ENCODE results near the gene MIPEP.

Gene MIPEP

GRCh38 chr13:23810685-23811240 is 78.4 kb downstream of the MIPEP start:
- no peak for DNase-seq (ENCODE audit: low read depth in 2 of 2)

GRCh38 chr13:23808803-23809202 is 80.4 kb downstream of the MIPEP start:
- no peak for DNase-seq (ENCODE audit: low read depth in 2 of 2)

GRCh38 chr13:23806874-23807526 is 82.2 kb downstream of the MIPEP start:
- DNase-seq (ENCODE audit: low read depth in 2 of 2), result no peak

- DNase-seq (ENCODE audit: low read depth in 2 of 2), result no peak
These were observed 83.4 kb downstream of the MIPEP start for GRCh38 chr13:23805821-23806220.

- no peak for DNase-seq (ENCODE audit: low read depth in 2 of 2)
These were observed 84.1 kb downstream of the MIPEP start for GRCh38 chr13:23805122-23805521.

GRCh38 chr13:23804166-23804565 is 85.0 kb downstream of the MIPEP start:
- DNase-seq (ENCODE audit: low read depth in 2 of 2), result no peak

GRCh38 chr13:23801141-23801540 is 88.1 kb downstream of the MIPEP start:
- DNase-seq (ENCODE audit: low read depth in 2 of 2), result no peak

- no peak for DNase-seq (ENCODE audit: low read depth in 2 of 2)
These were observed 89.3 kb downstream of the MIPEP start for GRCh38 chr13:23799945-23800344.

GRCh38 chr13:23797276-23797903 is 91.8 kb downstream of the MIPEP start:
- no peak for DNase-seq (ENCODE audit: low read depth in 2 of 2)

GRCh38 chr13:23796551-23796950 is 92.6 kb downstream of the MIPEP start:
- no peak for DNase-seq (ENCODE audit: low read depth in 2 of 2)

- DNase-seq (ENCODE audit: low read depth in 2 of 2), result no peak
These were observed 94.7 kb downstream of the MIPEP start for GRCh38 chr13:23794267-23795161.

GRCh38 chr13:23793711-23794110 is 95.5 kb downstream of the MIPEP start:
- no peak for DNase-seq (ENCODE audit: low read depth in 2 of 2)

- no peak for DNase-seq (ENCODE audit: low read depth in 2 of 2)
These were observed 96.5 kb downstream of the MIPEP start for GRCh38 chr13:23792680-23793079.

GRCh38 chr13:23790577-23791170 is 98.5 kb downstream of the MIPEP start:
- DNase-seq (ENCODE audit: low read depth in 2 of 2), result no peak

- DNase-seq (ENCODE audit: low read depth in 2 of 2), result no peak
These were observed 99.4 kb downstream of the MIPEP start for GRCh38 chr13:23789576-23790346.

- no peak for DNase-seq (ENCODE audit: low read depth in 2 of 2)
These were observed 100.7 kb downstream of the MIPEP start for GRCh38 chr13:23788459-23788858.

GRCh38 chr13:23787464-23787863 is 101.7 kb downstream of the MIPEP start:
- DNase-seq (ENCODE audit: low read depth in 2 of 2), result no peak

GRCh38 chr13:23786607-23787006 is 102.6 kb downstream of the MIPEP start:
- no peak for DNase-seq (ENCODE audit: low read depth in 2 of 2)

- no peak for DNase-seq (ENCODE audit: low read depth in 2 of 2)
These were observed 110.3 kb downstream of the MIPEP start for GRCh38 chr13:23778879-23779278.

- DNase-seq (ENCODE audit: low read depth in 2 of 2), result no peak
These were observed 111.1 kb downstream of the MIPEP start for GRCh38 chr13:23778002-23778652.

- DNase-seq (ENCODE audit: low read depth in 2 of 2), result no peak
These were observed 111.7 kb downstream of the MIPEP start for GRCh38 chr13:23777575-23777870.

Data from stimulated activated CD8-positive, alpha-beta memory T cell treated with anti-CD3 and anti-CD28 coated beads, Interleukin-15, amount 100 ng/mL, for 48 hours (primary cell).